NCI-H146 treated with DMSO at 0.1 percent for 48 hours (cell line): ENCODE data around the gene SIGLEC12.
"Not testable (repeated sequence)": the region's sequence is repeated elsewhere in the genome, so short reads cannot be mapped to it uniquely, and the experiment has no call there.

Experiments
- DNase-seq: peaks from one replicate; lab custom pipeline; 2025; ENCODE audit not compliant: unreplicated experiment; lab: John Stamatoyannopoulos, UW

The SIGLEC12 gene

DNA sequence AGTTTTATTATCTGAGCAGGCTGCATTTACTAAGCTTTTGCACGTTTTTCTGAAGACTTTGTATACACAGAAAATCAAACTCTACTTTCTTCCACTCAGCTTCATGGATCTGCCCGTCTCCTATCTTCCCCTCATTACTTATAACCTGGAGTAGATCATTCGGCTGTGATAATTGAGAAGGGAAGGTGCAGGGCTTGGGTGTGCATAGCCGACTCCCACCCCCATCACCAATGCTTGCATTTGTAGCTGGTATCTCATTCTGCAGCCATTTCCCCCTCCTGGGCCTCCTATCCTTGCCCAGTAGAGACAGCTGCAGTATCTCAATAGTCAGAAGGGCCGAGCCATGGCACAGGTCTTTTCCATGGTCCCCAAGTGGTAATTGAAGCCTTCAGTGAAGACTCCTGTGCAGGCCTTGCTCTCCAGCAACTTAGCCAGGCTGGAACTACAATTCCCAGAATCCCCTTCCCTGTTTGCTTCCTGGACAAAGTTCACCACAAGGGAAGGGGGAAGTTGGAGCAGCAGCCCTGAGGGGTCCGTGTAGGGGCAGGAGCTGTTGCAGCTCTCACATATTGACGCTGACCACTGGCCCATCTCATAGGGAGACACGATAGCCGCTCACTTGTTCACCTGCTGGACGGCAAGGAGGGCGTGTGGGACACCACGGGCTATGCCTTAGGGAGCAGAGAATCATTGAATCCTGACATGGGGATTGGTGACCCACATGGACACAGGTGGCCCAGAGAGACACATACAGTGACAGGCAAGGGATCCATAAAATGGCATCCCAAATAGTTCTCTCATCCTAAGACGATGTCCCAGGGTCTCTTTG lies 41.2 kb downstream of the SIGLEC12 start:
- DNase-seq: no peak

- no peak for DNase-seq
These were observed 42.6 kb downstream of the SIGLEC12 start for GRCh38 chr19:51458899-51459505.

- DNase-seq: no peak
These were observed 43.5 kb downstream of the SIGLEC12 start, which contains the start of gene SIGLEC8 for GRCh38 chr19:51458051-51458645. Gene SIGLEC8 (minus strand): TSS chr19:51458454. CDS start chr19:51458387, 67 bp downstream.

- DNase-seq: no peak
These were observed 44.1 kb downstream of the SIGLEC12 start for GRCh38 chr19:51457351-51458013.

GRCh38 chr19:51456541-51457290 lies 44.9 kb downstream of the SIGLEC12 start:
- no peak for DNase-seq

GRCh38 chr19:51450730-51451307 lies 50.8 kb downstream of the SIGLEC12 start:
- DNase-seq: no peak

- DNase-seq: no peak
These were observed 53.1 kb downstream of the SIGLEC12 start for GRCh38 chr19:51448411-51449016.

- no peak for DNase-seq
These were observed 53.6 kb downstream of the SIGLEC12 start for GRCh38 chr19:51448011-51448410.

GRCh38 chr19:51447510-51447909 lies 54.1 kb downstream of the SIGLEC12 start:
- DNase-seq: not testable (repeated sequence)

GRCh38 chr19:51441410-51442390 lies 59.9 kb downstream of the SIGLEC12 start:
- DNase-seq: no peak
